GM12891 (cell line): ENCODE data around the gene ADGRV1.
"Not testable (repeated sequence)": the region's sequence is repeated elsewhere in the genome, so short reads cannot be mapped to it uniquely, and the experiment has no call there.

Experiments
- DNase-seq: peaks from one replicate; pipeline ENCODE4 v3.0.0; 2011; ENCODE audit warnings: low spot score; ENCODE audit not compliant: insufficient read length
- FAIRE-seq: peaks from 2 replicates; lab custom pipeline; 2011; peaks lifted over from hg19 to GRCh38; lab: Jason Lieb, UNC
- PAX5 ChIP-seq: IDR thresholded peaks from 2 replicates; pipeline ENCODE4 v1.6.1; 2011; ENCODE audit warnings: low read length, moderate library complexity, mild to moderate bottlenecking; ENCODE audit not compliant: insufficient read depth, severe bottlenecking
- POLR2A ChIP-seq: IDR thresholded peaks from 2 replicates; pipeline ENCODE4 v1.6.1; 2011; ENCODE audit warnings: low read depth, low read length, control low read depth
- POLR2AphosphoS5 ChIP-seq: IDR thresholded peaks from 2 replicates; pipeline ENCODE4 v1.6.1; 2011; ENCODE audit warnings: low read depth, low read length, control low read depth
- POU2F2 ChIP-seq: IDR thresholded peaks from 2 replicates; pipeline ENCODE4 v1.6.1; 2011; ENCODE audit warnings: low read depth, mild to moderate bottlenecking, control low read depth, low read length, moderate library complexity
- SPI1 ChIP-seq: IDR thresholded peaks from 2 replicates; pipeline ENCODE4 v1.6.1; 2011; ENCODE audit warnings: low read depth, low read length, control low read depth
- TAF1 ChIP-seq: IDR thresholded peaks from 2 replicates; pipeline ENCODE4 v1.6.1; 2011; ENCODE audit warnings: low read depth, low read length, control low read depth

Gene ADGRV1

DNA sequence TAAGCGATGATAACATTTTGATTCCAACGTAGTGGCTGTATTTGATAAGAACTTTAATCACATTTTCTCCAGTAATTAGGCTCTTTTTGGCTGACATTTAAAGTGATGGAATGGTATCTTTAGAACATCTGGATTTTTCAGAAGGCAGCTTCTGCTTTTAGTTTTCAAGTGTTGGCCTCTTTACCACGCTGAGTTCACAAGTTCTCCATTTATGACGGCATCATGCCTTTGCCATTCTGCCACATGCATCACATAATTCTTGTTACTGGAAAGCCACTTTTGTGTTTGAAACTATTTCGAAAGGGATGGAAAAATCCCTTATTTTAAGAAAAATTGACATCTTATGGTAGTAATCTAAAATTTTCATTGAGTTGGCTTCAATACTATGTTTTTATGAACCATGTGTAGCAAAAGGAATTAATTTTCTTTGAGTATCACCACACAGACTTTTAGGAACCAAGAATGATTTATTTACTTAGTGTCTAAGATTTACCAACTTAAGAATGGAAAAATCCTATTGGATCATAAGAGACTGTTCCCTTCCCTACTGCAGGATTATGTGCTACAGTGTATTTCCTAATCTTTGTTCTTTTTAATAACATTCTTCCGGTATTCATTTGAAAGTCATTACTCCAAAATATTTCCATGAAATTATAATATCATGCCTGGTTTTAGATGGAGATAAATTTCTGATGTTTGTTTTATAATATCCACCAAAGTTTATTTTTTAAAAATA lies 344.2 kb downstream of the ADGRV1 start:
- FAIRE-seq (no peak), DNase-seq (no peak)
- TF ChIP-seq POLR2A (no peak), TAF1 (no peak), SPI1 (no peak), PAX5 (no peak)

DNA sequence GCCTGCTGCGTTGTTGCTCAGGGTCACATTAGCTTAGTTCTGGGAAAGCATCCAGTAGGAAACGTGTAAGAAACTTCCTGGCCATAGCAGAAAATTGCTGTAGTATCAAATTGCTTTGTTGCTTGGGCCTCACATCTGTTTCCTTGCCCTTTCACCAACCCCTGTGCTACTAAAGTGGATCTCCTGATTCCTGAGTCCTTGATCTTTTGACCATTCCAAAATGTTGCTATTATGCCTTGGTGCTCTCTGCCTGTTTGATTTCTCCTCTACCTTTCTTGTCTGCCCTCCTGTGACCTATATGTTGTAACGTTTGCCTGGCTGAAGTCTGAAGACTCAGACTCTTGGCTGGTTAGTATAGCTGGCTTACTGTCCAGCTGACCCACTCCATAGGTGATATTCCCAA lies 350.5 kb downstream of the ADGRV1 start:
- DNase-seq, result no peak
- TF ChIP-seq PAX5, result no peak
- FAIRE-seq, result no peak

DNA sequence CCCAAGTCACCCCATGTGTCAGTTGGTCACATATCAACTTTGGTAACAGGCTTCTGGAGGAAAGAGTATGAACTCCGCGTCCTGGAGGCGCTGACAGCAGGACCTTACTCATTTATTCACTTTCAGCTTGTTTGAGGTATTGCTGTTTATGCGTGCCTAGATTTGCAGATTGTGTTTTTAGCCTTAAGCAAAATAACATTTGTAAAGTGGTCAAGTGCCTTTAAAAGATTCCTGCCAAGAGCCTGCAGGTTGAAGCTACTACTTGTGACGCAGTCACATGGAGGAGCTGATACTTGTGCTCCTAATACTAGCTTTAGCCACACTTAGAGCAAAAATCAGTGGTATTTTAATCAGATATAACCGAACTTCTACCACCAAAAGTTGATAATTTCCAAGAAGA lies 351.3 kb downstream of the ADGRV1 start:
- FAIRE-seq (no peak), DNase-seq (no peak)
- no peak for TF ChIP-seq TAF1
- no peak for TF ChIP-seq POLR2A
- no peak for TF ChIP-seq POLR2AphosphoS5
- no peak for TF ChIP-seq PAX5
- TF ChIP-seq SPI1, result no peak
- no peak for TF ChIP-seq POU2F2

DNA sequence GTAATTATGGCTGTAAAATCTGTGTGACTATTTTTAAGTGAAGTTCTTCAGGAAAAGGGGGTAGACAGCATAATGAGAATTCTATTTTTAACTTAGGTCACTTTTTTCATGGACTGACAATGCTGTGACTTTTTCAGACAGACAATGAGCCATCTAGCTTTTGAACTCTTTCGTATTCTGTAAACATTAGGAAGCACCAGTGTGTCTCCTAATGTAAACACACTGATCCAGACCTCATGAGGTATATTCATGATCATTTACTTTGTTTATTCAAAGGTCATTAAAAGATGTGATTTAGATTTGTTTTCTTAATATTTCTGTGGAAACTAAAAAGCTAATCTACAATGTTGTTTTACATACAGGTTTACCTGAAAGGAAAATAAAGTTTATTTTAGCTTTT lies 352.6 kb downstream of the ADGRV1 start:
- TF ChIP-seq POU2F2, result no peak
- TF ChIP-seq POLR2AphosphoS5, result no peak
- TF ChIP-seq SPI1, result no peak
- TF ChIP-seq PAX5, result no peak
- TF ChIP-seq POLR2A, result no peak
- no peak for TF ChIP-seq TAF1
- FAIRE-seq (no peak), DNase-seq (no peak)

DNA sequence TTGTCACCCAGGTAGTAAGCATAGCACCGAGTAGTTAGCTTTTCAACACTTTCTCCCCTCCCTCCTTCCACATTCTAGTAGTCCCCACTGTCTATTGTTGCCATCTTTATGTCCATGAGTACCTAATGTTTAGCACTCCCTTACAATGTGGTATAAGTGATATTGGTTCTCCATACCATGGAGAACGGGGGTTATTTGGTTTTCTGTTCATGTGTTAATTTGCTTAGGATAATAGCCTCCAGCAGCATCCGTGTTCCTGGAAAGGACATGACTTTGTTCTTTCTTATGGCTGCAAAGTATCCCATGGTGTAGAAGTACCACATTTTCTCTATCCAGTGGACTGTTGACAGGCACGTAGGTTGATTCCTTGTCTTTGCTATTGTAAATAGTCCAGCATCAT lies 353.9 kb downstream of the ADGRV1 start:
- DNase-seq, result no peak
- TF ChIP-seq POU2F2 (no peak), TAF1 (no peak), POLR2AphosphoS5 (no peak), SPI1 (no peak)

DNA sequence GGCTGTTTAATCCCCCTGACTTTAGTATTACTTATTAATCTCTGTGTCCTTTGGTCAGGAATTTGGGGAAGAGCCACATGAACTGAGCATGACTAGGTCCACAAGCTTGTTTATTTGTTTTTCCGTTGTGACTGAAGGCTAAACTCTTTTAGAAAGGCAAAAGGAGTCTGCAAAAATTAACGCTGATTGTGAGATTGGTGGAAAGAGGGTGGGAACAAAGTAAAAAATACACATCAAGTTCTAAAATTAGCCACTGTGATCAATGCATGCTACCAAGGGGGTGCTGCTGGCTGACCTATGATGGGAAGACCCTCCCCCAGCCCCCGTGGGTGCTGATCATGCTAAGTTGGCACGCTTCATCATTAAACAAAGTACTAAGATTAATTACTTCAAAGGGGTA lies 356.8 kb downstream of the ADGRV1 start:
- DNase-seq (no peak), FAIRE-seq (no peak)
- TF ChIP-seq POLR2AphosphoS5 (no peak), SPI1 (no peak), PAX5 (no peak), POU2F2 (no peak), POLR2A (no peak), TAF1 (no peak)

More for the DNA sequence above, 353.9 kb downstream of the ADGRV1 start:
- FAIRE-seq, result no peak

DNA sequence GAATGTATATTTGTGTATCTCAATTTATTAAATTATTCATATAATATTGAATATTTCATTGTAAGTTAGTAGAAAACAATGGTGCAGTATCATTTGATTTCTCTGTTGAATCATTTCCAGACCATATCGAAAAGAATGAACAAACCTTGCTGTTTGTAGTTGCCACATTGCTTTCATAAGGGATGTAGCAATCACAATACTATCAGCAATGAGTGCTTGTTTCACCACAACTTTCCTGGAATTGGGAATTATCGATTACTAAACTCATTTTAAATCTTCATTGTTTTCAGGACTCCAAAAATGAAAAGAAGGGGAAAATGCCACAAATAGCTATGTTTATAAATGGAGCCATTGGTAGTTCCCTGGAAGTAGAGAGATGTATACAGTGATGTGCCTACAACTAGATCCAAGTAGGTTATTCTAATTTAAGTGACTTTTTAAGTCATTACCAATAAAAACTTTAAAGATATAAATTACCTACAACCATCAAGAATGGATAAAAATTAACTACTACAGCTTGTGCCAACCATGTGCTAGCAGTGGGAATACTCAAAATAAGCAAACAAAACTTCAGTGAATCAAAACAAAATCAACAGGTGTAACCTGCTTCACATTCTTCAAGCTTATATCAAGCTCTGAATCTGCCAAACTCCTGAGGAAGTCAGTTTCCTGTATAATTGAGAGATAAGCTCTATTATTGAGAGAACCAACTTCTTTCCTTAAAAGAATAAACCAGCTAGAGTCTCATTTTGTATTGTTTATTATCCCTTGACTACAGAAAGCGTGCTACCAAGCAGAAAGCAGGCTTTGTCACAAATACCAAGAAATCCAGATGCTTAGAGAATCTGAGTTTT lies 358.6 kb downstream of the ADGRV1 start:
- TF ChIP-seq POLR2A (no peak), SPI1 (no peak), POLR2AphosphoS5 (no peak), POU2F2 (no peak), TAF1 (no peak), PAX5 (no peak)
- DNase-seq (no peak), FAIRE-seq (no peak)

DNA sequence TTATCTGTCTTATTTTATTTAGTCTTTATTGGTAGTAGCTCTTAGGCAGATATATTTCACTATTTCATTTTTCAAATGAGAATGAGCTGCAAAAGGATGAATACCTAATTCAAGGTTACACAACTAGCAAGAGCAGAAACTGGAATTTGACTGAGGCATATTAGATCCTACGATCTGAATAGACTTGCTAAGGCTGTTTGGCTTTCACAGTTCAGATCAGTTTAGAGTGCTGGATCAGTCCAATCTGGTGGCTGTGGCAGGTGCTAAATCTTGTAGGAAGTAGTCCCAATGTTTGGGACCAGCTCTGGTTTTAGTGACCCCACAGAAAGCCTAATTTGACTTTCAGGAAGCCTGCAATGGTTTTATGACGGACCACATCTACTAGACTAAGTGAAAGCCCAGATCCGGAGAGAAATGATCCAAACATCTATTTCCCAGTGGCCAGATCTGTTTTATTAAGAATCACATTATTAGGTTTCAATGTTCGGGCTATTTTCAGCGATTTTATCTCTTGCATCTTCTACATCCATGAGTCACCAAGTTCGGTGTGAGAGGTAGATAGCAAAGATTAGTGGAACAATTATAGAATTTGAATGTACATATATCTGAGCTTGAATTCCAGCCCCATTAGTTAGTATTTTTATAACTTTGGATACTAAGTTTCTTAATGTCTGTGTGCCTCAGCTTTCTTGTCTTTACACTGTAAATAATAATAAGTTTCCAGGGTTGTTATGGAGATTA lies 359.5 kb downstream of the ADGRV1 start:
- DNase-seq (no peak), FAIRE-seq (no peak)
- TF ChIP-seq TAF1 (no peak), POLR2AphosphoS5 (no peak), SPI1 (no peak), POLR2A (no peak), PAX5 (no peak), POU2F2 (no peak)

DNA sequence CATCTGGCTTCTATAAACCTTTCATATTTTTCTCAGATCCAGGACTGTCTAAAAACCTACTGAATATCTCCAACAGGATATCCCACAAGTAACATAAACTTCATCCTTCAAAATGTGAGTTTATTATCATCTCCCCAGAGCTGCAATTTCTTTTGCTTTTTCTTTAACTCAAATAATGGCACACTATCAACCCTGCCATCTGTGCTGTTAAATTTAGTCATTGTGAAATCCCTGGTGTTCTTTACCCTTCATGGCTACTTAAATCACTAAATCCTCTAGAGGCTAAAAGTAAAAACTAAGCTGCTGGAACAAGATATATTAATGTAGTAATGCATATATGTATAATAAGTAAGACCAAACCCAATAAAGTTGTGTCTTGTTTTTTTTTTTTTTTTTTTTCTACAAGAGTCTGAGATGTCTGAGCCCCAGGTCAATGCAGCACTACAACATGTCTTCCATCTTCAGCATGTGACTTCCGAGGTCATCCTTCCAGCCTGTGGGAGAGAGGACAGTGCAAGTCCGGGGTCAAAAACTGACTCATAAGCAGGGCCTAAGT lies 362.9 kb downstream of the ADGRV1 start:
- FAIRE-seq (no peak), DNase-seq (no peak)
- TF ChIP-seq POLR2A, result no peak
- no peak for TF ChIP-seq POLR2AphosphoS5
- no peak for TF ChIP-seq SPI1
- no peak for TF ChIP-seq TAF1
- no peak for TF ChIP-seq POU2F2
- TF ChIP-seq PAX5, result no peak

DNA sequence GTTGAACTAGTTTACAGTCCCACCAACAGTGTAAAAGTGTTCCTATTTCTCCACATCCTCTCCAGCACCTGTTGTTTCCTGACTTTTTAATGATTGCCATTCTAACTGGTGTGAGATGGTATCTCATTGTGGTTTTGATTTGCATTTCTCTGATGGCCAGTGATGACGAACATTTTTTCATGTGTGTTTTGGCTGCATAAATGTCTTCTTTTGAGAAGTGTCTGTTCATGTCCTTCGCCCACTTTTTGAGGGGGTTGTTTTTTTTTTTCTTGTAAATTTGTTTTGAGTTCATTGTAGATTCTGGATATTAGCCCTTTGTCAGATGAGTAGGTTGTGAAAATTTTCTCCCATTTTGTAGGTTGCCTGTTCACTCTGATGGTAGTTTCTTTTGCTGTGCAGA lies 365.6 kb downstream of the ADGRV1 start:
- DNase-seq, FAIRE-seq: not testable (repeated sequence)

DNA sequence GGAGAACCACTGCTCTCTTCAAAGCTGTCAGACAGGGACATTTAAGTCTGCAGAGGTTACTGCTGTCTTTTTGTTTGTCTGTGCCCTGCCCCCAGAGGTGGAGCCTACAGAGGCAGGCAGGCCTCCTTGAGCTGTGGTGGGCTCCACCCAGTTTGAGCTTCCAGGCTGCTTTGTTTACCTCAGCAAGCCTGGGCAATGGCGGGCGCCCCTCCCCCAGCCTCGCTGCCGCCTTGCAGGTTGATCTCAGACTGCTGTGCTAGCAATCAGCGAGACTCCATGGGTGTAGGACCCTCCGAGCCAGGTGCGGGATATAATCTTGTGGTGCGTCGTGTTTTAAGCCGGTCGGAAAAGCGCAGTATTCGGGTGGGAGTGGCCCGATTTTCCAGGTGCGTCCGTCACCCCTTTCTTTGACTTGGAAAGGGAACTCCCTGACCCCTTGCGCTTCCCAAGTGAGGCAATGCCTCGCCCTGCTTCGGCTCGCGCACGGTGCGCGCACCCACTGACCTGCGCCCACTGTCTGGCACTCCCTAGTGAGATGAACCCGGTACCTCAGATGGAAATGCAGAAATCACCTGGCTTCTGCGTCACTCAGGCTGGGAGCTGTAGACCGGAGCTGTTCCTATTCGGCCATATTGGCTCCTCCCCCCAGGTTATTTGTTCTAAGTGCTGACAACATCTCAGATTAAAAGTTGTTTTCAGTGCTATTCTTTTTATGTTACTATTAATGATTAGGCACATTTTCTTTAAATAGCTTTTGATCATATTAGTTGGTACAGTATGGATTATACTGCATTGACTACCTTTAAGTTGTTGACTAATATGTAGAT lies 370.6 kb downstream of the ADGRV1 start:
- DNase-seq, FAIRE-seq: not testable (repeated sequence)
